RCC 7860 (cell line): ENCODE measurements around the gene MAPK8.
"Not testable (repeated sequence)": the region's sequence is repeated elsewhere in the genome, so short reads cannot be mapped to it uniquely, and the experiment has no call there.

Experiments
- DNase-seq: peaks from one replicate; pipeline ENCODE4 v3.0.0-alpha.2; 2015; ENCODE audit warnings: low spot score
- FAIRE-seq: peaks from 2 replicates; lab custom pipeline; 2012; peaks lifted over from hg19 to GRCh38; lab: Jason Lieb, UNC

The MAPK8 gene

GRCh38 chr10:48332871-48333216 lies 26.4 kb downstream of the MAPK8 start:
- FAIRE-seq (no peak), DNase-seq (no peak)

GRCh38 chr10:48333856-48334255 lies 27.4 kb downstream of the MAPK8 start:
- FAIRE-seq: peak; percentile 77
- peak; percentile 77 for DNase-seq

GRCh38 chr10:48335788-48336187 lies 29.3 kb downstream of the MAPK8 start:
- DNase-seq (no peak), FAIRE-seq (no peak)

DNA sequence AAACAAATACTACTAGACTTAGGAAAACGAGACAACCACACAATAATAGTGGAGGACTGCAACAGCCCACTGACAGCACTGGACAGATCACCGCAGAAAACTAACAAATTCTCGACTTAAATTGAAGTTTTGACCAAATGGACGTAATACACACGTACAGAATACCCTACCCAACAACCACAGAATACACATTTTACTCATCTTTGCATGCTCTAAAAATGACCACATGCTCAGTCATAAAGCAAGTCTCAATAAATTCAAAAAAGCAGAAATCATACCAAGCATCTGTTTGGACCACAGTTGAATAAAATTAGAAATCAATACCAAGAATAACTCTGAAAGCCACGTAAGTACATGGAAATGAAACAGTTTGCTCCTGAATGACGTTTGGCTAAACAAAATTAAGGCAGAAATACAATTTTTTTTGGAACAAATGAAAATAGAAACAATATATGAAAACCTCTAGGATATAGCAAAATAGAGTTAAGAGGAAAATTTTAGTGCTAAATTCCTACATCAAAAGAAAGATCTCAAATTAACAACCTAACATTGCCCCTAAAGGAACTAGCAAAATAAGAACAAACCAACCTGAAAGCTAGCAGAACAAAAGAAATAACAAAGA lies 30.6 kb downstream of the MAPK8 start:
- FAIRE-seq (no peak), DNase-seq (no peak)

DNA sequence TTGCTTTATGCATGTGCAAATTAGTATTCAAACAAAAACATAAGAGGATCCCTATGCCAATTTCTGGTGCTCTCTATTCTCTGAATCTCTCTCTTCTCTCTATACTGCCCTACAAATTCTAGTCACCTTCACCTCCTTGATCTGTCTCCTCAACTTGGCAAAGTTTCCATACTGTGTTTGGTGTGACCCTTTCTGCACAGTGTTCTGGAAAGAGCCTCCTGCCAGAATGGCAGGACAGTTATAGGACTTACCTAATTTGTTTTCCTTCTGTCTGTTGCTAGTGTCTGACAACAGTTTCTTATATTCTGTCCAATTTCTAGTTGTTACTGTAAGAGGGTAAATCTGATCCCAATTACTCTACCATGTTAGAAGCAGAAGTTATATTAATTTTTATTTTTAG lies 34.3 kb downstream of the MAPK8 start:
- FAIRE-seq: no peak

DNA sequence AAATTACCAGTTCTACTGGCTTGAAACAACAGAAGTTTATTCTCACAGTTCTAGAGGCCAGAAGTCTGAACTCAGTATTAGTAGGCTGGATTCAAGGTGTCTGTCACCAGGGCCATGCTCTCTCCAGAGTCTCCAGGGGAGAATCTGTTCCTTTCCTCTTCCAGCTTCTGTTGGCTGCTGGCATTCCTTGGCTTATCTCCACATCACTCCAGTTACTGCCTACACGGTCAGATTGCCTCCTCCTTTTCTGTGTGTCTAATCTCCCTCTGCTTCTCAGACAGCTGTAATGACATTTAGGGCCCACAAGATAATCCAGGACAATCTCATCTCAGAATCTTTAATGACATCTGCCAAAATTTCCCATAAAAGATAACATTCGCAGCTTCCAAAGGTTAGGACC lies 36.6 kb downstream of the MAPK8 start:
- DNase-seq (no peak), FAIRE-seq (no peak)

More for the DNA sequence above, 34.3 kb downstream of the MAPK8 start:
- no peak for DNase-seq

GRCh38 chr10:48343921-48344598 lies 37.6 kb downstream of the MAPK8 start:
- DNase-seq (no peak), FAIRE-seq (no peak)

- not testable (repeated sequence) for DNase-seq, FAIRE-seq
Observed at GRCh38 chr10:48346248-48346647, 39.8 kb downstream of the MAPK8 start.

GRCh38 chr10:48347539-48347938 lies 41.1 kb downstream of the MAPK8 start:
- FAIRE-seq, DNase-seq: not testable (repeated sequence)

- not testable (repeated sequence) for FAIRE-seq, DNase-seq
Observed at GRCh38 chr10:48347943-48348342, 41.5 kb downstream of the MAPK8 start.

DNA sequence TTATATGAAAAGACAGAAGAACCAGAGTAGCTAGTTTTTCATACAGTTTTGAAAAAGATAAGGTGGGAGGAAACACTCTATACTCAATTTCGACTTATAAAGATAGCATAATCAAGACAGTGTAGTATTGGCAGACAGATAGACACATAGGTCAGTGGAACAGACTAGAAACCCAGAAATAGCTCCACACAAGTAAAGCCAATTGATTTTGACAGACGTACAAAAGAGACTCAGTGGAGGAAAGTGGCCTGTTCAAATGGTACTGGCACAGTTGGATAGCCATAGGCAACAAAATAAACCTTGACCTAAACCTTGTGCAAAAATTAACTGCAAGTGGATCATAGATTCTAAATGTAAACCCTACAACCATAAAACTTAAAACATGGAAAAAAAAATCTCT lies 46.8 kb downstream of the MAPK8 start:
- DNase-seq: no peak
- no peak for FAIRE-seq

DNA sequence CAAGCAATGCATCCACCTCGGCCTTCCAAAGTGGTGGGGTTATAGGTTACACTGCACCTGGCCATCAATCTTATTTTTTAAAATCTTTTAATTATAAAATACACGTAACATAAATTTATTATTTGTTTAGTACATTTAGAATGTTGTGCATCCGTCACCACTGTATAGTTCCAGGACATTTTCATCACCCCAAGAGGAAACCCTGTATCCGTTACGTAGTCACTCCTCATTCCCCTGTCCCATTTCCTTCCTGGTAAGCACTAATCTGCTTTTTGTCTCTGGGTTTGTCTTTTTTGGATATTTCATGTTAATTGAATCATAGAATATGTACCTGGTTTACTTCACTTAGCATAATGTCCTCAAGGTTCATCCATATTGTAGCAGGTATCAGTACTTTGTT lies 51.2 kb downstream of the MAPK8 start:
- no peak for FAIRE-seq
- no peak for DNase-seq

DNA sequence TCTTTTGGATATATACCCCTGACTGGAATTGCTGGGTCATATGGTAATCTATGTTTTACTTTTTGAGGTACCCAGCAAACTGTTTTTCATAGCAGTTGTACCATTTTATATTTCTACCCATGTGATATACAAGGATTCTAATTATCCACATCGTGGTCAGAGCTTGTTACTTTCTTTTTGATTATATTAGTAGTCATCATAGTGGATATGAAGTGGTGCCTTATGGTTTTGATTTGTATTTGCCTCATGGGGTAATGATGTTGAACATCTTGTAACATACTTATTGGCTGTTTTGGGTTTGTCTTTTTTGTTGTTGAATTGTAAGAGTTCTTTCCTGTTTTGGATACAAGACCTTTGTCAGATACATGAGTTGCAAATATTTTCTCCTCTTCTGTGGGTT lies 51.7 kb downstream of the MAPK8 start:
- DNase-seq (no peak), FAIRE-seq (no peak)

GRCh38 chr10:48358838-48359237 lies 52.4 kb downstream of the MAPK8 start:
- FAIRE-seq (no peak), DNase-seq (no peak)

DNA sequence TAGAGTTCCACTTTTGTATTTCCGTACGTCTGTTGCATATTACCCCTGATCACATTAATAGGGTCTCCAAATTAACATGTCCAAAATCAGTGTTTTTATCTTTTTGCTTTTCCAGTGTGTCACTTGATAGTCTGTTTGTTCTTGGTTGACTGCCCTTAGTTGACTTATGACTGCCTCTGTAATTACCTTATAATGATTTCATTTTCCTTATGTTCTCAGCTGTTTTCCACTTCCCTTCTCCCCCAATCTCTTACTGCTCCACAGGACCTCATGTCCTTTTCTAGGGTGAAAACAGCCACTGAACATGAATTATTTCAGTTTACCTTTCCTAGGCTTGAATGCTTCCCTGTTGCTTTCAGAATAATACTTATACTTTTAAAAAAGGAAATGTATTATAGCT lies 54.7 kb downstream of the MAPK8 start:
- DNase-seq: no peak
- FAIRE-seq: no peak

DNA sequence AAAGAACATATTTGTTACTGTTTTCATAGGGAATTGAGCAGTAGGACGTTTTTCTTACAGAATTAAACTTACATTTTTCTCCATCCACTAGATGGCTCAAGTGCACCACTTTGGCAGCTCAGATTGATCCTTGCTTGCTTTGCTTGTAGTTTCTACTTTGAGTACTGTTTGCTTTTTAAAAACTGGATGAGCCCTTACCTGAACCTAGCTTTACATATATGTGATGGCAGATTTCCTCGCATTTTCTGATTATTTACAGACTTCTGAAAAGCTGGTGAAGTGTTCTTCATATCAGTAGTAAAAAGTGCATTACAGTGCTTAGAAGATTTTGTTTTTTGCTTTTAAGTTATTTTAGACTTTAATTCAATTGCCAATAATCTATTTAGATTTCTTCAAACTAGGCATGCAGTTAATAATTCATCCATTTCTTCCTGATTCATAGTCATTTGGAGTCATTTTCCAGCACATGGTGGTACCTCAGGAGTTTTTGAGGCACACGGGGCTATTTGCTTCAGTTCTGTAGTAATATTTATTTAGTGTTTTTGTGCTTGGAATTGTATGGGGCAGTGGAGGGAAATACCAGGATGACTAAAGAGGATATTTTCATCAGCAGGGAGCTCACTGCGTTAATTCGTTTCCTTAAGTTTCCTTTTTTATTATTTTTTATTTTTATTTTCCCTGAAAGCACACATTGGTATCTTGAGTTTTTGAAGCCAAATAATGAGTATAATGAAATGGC lies 57.3 kb downstream of the MAPK8 start:
- DNase-seq (peak; percentile 61), FAIRE-seq (peak; percentile 92)

DNA sequence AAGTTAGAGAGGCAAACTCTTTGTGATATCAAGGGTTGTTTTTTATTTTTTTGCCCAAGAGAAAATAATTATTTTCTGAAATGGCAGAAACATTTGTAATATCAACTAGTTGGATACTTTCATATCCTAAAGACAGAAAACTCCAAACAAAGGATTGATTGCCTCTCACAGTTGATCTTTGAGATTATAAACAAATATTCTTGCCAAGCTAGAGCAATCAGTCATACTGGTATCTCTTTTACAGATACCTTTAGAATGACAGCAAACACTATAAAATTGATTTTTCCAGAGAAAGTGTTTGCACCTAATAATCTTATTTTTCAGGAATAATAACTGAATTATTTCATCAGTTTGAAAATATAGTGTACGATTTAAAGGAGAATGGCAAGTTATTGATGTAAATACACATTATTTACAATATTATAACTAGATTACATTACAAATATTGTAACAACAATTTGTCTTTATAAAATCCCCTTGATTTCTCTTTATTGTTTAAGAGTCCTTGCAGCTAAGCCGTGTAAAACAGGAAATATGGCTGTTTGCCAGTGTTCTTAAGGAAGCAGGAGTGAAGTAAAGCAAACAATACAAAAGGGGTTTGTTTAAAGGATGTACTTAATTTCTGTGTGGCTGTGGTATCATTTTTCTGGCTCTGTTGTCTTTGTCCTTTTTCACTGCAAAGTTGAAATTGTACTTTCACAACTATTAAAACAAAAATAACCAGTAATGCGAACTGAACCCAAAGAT lies 58.4 kb downstream of the MAPK8 start:
- FAIRE-seq (no peak), DNase-seq (no peak)

DNA sequence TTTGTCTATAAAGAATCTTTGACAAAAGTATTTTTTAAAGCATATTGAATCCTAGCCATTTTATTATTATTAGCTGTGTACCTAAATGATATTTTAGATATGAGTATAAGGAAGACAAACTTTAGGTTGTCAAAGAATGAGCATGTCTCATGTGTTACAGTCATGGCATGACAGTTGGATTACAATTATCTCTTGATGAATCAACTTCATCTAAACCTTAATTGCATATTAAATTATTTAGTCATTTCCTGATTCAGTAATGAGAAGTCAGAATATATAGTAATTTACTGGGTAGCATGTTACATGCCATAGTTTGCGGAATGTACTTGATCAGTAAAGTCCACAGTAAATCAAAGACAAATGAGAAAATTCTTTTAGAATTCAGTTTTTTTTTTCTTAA lies 59.2 kb downstream of the MAPK8 start:
- DNase-seq (no peak), FAIRE-seq (peak; percentile 63)

GRCh38 chr10:48366261-48366660 lies 59.8 kb downstream of the MAPK8 start:
- no peak for FAIRE-seq
- DNase-seq: no peak

DNA sequence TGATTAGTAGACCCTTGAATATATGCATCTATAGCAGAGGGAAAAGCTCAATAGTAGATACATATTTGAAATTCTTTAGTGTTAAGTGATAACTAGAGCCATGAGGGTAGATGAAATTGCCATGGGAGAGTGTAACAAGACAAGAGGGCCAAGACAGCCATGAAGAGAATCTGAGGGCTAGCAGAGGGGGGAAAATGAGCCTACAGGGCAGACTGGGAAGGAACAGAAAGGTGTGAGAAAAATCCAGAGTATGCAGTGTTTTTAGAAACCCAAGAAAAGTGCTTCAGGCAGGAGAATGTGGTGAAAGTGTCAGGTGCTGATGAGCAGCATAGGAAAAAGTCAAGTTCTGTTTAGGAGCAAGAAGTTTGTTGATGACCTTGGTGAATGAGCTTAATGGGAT lies 63.0 kb downstream of the MAPK8 start:
- DNase-seq (no peak), FAIRE-seq (no peak)

DNA sequence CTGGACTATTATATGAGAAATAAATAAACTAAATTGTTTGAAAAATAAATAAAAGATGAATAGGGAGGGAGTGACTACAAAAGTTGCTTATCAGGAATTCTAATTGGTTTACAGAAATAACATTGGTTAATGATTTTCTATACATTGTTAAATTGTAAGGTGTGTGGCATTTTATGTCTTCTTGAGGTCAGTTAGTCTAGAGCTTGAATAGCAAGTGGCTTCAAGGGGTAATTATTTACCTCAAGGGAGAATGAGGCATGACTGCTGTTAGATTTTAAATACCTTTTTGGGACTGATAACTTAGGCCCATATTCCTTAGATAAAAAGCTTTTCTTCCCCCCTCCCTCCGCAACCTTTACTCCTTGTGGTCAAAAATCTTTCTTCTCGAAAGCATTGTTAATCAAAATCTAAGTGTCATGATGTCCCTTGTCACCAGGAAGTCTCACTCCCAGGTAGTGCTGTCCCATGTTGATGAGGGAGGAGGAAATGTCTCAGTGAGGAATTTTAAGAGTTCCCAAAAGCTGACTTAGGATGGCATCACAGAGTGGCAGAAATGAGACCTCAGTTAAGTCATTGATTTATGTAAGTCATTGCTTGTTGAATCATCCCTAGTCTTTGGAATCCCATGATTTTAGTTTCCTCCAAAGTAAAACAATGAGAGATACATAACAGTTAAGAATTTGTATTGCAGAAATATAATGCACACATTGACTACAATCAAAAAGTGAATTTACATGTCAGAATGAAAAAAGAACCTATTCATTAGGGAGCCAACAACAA lies 71.5 kb downstream of the MAPK8 start:
- FAIRE-seq (peak; percentile 93), DNase-seq (peak; percentile 63)
